ENCODE measurements around the gene EMC1.

DNA sequence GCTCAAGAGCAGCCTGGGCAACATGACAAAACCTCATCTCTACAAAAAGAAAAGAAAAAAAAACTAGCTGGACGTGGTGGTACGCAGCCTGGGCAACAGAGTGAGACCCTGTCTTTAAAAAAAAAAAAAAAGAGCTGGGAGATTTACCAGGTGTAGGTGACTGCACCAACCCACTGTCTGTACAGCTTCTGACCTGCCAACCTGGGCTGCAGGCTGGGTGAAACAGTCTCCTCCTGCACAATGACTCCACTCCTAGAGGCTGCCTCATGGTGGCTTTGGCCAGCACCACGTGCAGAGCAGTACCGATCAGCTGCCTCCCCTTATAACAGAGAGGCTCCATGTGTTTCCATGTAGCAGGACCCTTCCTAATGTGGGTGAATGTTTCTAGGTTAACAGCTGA lies 4.0 kb upstream of the EMC1 start:
- TF ChIP-seq CTCF (IDR thresholded peaks at IDR 0.05) = no peak
- no peak for TF ChIP-seq NPAS2 (CRISPR knock-in tag; IDR thresholded peaks at IDR 0.05; ENCODE audit: borderline replicate concordance)
- TF ChIP-seq POLR2A (IDR thresholded peaks at IDR 0.05; ENCODE audit: low read length) = no peak
- TF ChIP-seq NFE2L2 (conservative IDR thresholded peaks at IDR 0.05; ENCODE audit: low read length) = no peak
- TF ChIP-seq, protein P1, sequence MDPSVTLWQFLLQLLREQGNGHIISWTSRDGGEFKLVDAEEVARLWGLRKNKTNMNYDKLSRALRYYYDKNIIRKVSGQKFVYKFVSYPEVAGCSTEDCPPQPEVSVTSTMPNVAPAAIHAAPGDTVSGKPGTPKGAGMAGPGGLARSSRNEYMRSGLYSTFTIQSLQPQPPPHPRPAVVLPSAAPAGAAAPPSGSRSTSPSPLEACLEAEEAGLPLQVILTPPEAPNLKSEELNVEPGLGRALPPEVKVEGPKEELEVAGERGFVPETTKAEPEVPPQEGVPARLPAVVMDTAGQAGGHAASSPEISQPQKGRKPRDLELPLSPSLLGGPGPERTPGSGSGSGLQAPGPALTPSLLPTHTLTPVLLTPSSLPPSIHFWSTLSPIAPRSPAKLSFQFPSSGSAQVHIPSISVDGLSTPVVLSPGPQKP (IDR thresholded peaks at IDR 0.05; ENCODE audit: low read depth, low read length) = no peak
- TF ChIP-seq RAD21 (conservative IDR thresholded peaks at IDR 0.05 in 1 of 2, IDR thresholded peaks at IDR 0.05 in 1 of 2) = no peak
- TF ChIP-seq SMC3 (IDR thresholded peaks at IDR 0.05) = no peak
- no peak for TF ChIP-seq CHD2 (IDR thresholded peaks at IDR 0.05; ENCODE audit: low read length, partially characterized antibody)
- no peak for TF ChIP-seq RCOR1 (IDR thresholded peaks at IDR 0.05; ENCODE audit: low read depth, low read length)
- no peak for TF ChIP-seq EP300 (IDR thresholded peaks at IDR 0.05)
- TF ChIP-seq HDAC2 (IDR thresholded peaks at IDR 0.05) = no peak
- TF ChIP-seq ESRRA (IDR thresholded peaks at IDR 0.05; ENCODE audit: borderline replicate concordance, low read length) = no peak
- no peak for TF ChIP-seq RNF2 (IDR thresholded peaks at IDR 0.05; ENCODE audit: borderline replicate concordance, low read depth)
- no peak for TF ChIP-seq CBX8 (IDR thresholded peaks at IDR 0.05)

Measured in A549 (cell line).